Heart left ventricle (tissue), 13 donors: ENCODE measurements around the gene URAD.

Experiments
- CTCF ChIP-seq, 12 donors: fragments of 200-600 bp; sonication (generic) in 4 of 12; IDR thresholded peaks; one replicate each; pipeline versions ENCODE4 v1.5.0 to v1.8.0; 2018 to 2022; ENCODE audit warnings: antibody characterized with exemption in 12 of 12, mild to moderate bottlenecking in 5 of 12
- POLR2A ChIP-seq, 2 donors: fragments of 450-650 bp; IDR thresholded peaks; one replicate each; pipeline ENCODE4 v1.6.1; 2017; ENCODE audit warnings: antibody characterized with exemption in 2 of 2, mild to moderate bottlenecking in 2 of 2, moderate library complexity in 2 of 2
- donor health status: ischemic (EF 13 %, LVEDD 7.1; RV severe dilation, severe dysfunction).
- donor health status: DM: no; HTN: yes; CAD: no.
- donor health status: DM: no; HTN: no; CAD: no.
- donor health status: ischemic (EF 25% LVEDD 6.9; RV normal size, moderate dysfunction).
- donor health status: ischemic (EF 25% LVEDD 5.7; RV mildly dilated, moderate dysfunction).
- donor health status: ischemic (EF 35%, LVEDD 5.7; RV mildly dilated, moderate dysfunction).
- donor health status: nonischemic (EF 11% LVEDD 7.7; RV severe dilation, severe dysfunction).
- donor health status: DM: yes; HTN: yes; CAD: no.
- donor health status: PGD.
- donor health status: ischemic (EF 29% LVEDD 5.4; RV normal size, mild dysfunction).
- donor health status: nonischemic (EF 23%, LVEDD 6.1; RV moderate dilation, normal function).

GRCh38 chr13:27982361-27982760 is 6.1 kb downstream of the URAD start:
- no peak for TF ChIP-seq CTCF (IDR thresholded peaks at IDR 0.05)
- no peak for TF ChIP-seq POLR2A (IDR thresholded peaks at IDR 0.05)
